ENCODE measurements around the gene GPC5.
A peak's percentile ranks its signal among the peaks of the same experiment; 100 is the strongest.

Gene GPC5

GRCh38 chr13:92074658-92075057, 676.2 kb downstream of the GPC5 start:
- peak; percentile 11 for DNase-seq

DNA sequence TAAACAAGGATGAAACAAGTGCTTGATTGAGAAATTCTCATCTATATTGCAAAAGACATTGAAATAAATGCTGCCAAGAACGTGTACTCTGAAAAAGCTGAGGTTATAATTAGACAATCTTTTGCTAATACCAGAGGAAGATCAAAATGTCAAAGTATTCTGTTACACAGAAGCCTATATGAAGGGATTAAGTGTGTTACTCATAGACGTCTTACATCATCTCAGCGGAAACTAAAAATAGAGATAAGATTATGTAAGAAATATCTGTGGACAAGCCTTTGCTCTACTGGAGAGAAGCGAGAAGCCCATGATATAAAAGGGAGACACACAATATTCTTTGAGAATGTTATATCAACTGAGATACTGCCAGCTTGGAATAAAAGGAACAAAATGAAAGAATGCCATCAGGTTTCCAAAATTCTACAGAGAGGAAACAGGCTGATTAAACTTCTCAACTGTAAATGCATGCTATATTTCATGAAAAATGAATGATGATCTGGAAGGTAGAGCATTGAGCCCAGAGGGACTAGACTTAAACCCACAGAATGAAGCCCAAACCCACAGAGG, 699.0 kb downstream of the GPC5 start:
- no peak for DNase-seq

- DNase-seq, result no peak
Observed at GRCh38 chr13:92101801-92102200, 703.4 kb downstream of the GPC5 start.

DNA sequence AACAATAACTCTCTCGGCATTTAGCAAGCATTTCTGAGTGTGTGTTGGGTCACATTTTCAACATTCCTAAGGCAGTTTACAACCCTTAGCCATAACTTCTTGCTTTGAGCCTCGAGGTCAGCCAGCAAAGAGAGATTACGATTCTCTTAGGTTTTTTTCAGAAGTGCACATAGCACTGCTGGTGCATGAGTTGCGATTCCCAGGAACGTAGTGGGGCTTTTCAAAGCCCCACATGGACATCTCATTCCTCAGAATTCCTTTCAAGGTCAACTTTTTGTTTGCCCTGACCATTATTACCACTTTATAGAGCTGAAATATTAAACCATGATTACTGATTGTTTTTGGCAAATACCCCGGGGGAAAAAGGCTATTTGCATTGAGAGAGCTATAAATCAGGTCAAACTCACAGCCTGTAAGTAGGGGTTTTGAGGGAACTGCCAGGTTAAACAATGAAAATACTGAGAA, 705.3 kb downstream of the GPC5 start:
- no peak for DNase-seq

GRCh38 chr13:92122186-92122853, 723.9 kb downstream of the GPC5 start:
- DNase-seq, result no peak

- no peak for DNase-seq
Observed at GRCh38 chr13:92126399-92126798, 728.0 kb downstream of the GPC5 start.

DNA sequence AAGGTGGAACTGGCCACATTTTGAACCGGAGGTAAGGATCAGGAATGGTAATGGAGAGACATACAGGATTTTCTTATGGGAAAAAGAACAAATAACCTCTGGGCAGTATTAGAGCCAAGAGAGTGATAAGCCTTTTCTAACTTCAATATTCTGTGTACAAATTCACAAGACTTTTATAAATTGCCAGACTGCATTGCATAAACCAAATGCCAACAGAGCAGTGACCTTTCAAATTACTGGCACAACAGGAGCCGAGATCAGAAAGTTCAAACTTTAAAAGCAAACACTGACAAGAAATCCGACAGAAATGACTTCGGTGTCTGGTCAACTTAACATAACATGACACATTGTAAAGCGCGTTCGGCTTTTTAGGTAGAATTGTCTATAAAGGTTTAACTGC, 737.1 kb downstream of the GPC5 start:
- no peak for DNase-seq

DNA sequence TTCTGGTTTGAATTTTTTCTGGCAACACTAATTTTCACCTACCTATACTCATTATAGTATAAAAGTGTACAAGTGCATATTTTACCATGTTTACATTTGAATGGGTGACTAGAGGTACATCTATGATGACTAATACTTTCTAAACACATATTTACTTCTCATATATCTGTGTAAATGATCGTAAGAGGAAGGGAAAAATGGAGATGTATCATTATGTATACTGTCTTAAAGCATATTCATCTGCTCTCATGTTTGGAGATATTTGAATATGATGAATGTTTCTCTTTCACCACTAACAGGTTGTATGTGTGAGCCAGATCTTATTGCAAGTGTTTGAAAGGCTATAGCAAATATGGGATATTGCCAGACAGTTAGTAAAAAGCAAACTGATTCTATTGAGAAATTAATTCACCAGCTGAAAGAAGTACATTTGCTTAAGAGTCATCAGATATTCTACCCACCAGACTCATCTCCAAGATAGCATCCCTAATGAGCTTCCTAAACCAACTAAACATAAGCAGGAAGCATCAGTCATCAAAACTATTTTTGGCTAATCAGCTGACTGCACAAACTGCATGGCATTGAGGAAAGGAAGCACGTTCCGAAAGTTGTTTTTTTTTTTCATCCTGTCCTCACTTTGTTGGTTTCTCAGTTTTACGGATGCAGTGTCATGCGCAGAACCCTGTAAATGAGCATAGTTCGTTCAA, 738.2 kb downstream of the GPC5 start:
- no peak for DNase-seq

- DNase-seq, result no peak
Observed at GRCh38 chr13:92137520-92137919, 739.1 kb downstream of the GPC5 start.

DNA sequence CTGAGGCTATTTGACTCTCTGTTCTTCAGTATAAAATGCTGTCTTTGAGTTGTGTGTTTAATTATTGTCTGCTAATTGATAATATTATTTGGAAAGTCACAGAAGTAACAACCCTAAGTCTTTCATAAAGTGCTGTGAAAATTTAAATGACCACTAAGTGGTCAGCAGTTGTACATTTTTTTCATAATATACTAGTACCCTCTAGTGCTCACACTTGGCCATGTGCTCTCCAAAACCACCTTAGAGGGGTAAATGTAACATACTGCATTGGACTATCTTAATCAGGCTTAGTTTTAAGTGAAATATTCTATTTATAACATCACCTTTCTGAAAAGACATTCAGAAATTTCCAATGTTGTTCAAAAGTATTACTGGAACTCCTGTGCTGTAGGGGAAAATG, 745.3 kb downstream of the GPC5 start:
- DNase-seq, result no peak

DNA sequence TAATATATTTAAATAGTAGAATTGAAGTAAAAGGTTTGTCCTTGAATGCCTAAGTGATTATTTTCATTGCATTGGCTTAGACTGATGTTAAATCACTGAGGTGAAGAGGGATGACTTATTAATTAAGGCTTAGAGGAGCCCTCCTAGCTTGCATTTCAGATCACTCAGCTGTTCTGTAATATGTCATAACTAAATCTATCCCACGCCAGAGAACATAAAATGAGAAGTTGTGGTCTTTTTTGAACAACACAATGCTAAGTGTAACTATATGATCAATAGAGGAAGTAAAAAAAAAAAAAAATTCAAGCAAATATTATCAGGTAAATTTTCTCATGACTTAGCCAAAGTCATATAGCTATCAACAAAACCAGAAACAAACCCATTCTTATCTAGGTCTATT, 752.2 kb downstream of the GPC5 start:
- DNase-seq, result no peak

DNA sequence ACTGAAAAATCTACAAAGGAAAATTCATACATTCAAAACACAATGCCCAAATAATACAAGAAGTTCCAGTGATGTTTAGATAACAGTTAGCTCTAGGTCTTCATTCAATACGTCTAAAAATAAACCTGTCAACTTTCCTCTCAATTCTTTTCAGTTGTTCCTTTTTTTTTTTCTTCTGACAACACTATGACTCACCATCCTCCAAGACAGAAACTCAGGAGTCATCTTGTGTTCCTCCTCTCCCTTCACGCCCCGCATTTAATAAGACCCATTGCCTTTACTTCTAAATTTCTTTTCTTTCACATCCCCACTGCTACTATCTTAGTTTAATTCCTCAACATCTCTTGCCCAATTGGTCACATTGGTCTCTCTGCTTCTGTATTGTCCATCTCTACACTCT, 759.9 kb downstream of the GPC5 start:
- no peak for DNase-seq

- no peak for DNase-seq
Observed at GRCh38 chr13:92164822-92165221, 766.4 kb downstream of the GPC5 start.

DNA sequence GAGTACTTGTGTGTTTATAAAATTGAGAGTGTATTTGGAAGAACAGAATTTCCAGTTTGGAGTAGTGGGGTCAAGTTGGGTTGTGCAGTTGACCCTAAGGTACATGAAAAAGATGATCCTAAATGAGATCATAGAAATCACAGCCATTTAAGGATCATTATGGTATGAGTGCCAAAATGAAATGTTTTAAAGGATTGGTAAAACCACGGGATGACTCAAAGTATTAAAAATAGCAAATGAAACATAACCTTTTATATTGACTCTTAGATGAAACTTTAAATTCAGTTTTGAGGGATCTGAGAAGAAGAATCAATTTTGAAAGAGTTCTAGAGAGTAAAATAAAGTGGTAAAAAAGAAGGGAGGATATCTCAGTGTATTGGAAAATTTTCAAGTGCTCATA, 773.8 kb downstream of the GPC5 start:
- DNase-seq, result no peak

- no peak for DNase-seq
Observed at GRCh38 chr13:92173254-92173653, 774.8 kb downstream of the GPC5 start.

- peak; percentile 18 for DNase-seq
Observed at GRCh38 chr13:92175330-92175729, 776.9 kb downstream of the GPC5 start.

GRCh38 chr13:92177966-92178365, 779.5 kb downstream of the GPC5 start:
- DNase-seq, result peak; percentile 53

- DNase-seq, result no peak
Observed at GRCh38 chr13:92179223-92179622, 780.8 kb downstream of the GPC5 start.

GRCh38 chr13:92187378-92187989, 789.1 kb downstream of the GPC5 start:
- no peak for DNase-seq

GRCh38 chr13:92188574-92188973, 790.2 kb downstream of the GPC5 start:
- no peak for DNase-seq

DNA sequence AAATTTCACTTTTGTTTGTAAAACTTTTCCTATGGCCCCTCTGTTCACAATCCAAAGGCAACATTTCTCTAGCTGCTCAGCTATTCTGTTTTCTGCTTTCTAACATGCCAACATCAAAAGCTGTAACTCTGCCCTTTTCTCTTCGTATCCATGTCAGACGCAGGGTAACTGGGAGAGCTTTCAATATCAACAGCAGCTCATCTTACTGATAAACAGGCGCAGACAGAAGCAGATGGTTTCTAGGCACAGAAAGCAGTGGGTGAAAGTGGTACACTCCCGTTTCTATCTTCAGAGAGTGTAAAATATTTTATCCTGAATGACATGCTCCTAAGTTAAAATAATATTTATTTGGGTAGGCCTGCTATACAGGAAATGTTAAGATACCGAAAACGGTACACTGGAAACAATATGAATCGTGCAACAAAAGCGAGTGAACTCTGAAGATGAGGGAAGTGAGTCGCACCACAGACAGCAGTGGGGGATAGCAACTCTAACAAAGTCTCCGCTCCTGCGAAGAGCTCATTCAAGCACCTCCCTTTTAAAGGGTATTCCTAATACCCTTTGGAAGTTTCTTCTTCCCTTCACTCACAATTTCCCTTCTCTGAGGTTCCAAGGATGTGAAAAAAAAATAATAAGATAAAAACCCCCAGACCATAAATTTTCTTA, 798.3 kb downstream of the GPC5 start:
- no peak for DNase-seq

- no peak for DNase-seq
Observed at GRCh38 chr13:92197669-92198068, 799.2 kb downstream of the GPC5 start.

DNA sequence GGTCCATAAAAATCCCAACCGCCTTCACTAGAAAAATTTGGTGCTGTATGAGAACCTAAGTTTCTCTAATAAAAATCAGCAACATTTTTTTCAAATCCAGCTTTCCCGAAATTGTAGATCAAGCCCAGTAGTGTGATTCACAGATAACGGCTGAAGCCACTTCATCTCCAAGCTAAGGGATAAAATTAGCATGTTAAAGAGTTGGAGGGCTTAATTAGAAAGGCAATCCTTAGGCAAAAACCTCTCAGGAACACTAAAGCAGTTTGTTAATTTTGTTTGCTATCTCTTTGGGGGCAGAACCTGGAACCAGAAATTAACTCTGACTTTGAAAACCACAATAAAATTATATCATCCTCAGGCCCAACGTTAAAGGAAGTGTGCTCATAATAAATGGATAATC, 820.2 kb downstream of the GPC5 start:
- DNase-seq, result no peak
